Ascending aorta (tissue), 2 donors: ENCODE measurements around the gene SYT8. TPM values are rescaled to one million over a fixed set of nuclear protein-coding genes. Genes with fewer than 3 reads are reported as not detected.

Experiments used
- DNase-seq, 2 donors: peaks; one replicate each; pipeline ENCODE4 v3.0.0-alpha.2; 2019; ENCODE audit warnings: low spot score in 2 of 2
- H3K27ac ChIP-seq, 2 donors: fragments of 200-600 bp; sonication (generic); one replicate each; pipeline ENCODE4 v1.5.1; 2016 to 2017; ENCODE audit warnings: mild to moderate bottlenecking in 1 of 2
- H3K27me3 ChIP-seq: fragments of 200-600 bp; sonication (generic); one replicate; pipeline ENCODE4 v1.5.1; 2017
- H3K36me3 ChIP-seq, 2 donors: fragments of 200-600 bp; sonication (generic); one replicate each; pipeline ENCODE4 v1.5.1; 2016
- H3K4me1 ChIP-seq, 2 donors: fragments of 200-600 bp; sonication (generic); one replicate each; pipeline ENCODE4 v1.5.1; 2016 to 2017; ENCODE audit warnings: mild to moderate bottlenecking in 1 of 2
- H3K4me3 ChIP-seq, 2 donors: fragments of 200-600 bp; sonication (generic); one replicate each; pipeline ENCODE4 v1.5.1; 2016 to 2017; ENCODE audit warnings: mild to moderate bottlenecking in 1 of 2
- H3K9me3 ChIP-seq, 2 donors: fragments of 200-600 bp; sonication (generic); one replicate each; pipeline ENCODE4 v1.5.1; 2016
- CTCF ChIP-seq, 3 experiments: fragments of 200-600 bp in 2 of 3; fragments of 450-650 bp in 1 of 3; sonication (generic) in 2 of 3; IDR thresholded peaks; one replicate each; pipeline ENCODE4 v1.5.1; 2016 to 2019; ENCODE audit warnings: antibody characterized with exemption in 3 of 3, mild to moderate bottlenecking in 1 of 3, moderate library complexity in 1 of 3
- intact Hi-C: fragments of 100-400 bp; cut with DNase I; formaldehyde crosslinking; loops from one replicate; pipeline ENCODE4 v1.15.1; 2023
- total RNA-seq: library from RNA; depleted of rRNA; stranded (reverse); fragments of >200 nt; gene quantifications from one replicate; pipeline ENCODE4 v1.1.0, GENCODE V29; 2016

SYT8 gene
- total RNA-seq, 1 donor from 2014 or later, result not detected

- H3K27me3 ChIP-seq, result no peaks in the 10 kb centered on the region
- H3K9me3 ChIP-seq, result no peaks in the 10 kb centered on the region
- TF ChIP-seq CTCF (IDR thresholded peaks at IDR 0.05), result no peak
- no peak overlapping the region for H3K27ac ChIP-seq
- DNase-seq, result no peak
- no peak overlapping the region for H3K4me3 ChIP-seq
- peaks cover 0 to 7% of the 10 kb centered on the region in 2 donors for H3K4me1 ChIP-seq
- intact Hi-C loops, result no loop called here
- no peaks in the 10 kb centered on the region for H3K36me3 ChIP-seq
Measured at GRCh38 chr11:1858576-1858975, 23.8 kb downstream of the SYT8 start.

DNA sequence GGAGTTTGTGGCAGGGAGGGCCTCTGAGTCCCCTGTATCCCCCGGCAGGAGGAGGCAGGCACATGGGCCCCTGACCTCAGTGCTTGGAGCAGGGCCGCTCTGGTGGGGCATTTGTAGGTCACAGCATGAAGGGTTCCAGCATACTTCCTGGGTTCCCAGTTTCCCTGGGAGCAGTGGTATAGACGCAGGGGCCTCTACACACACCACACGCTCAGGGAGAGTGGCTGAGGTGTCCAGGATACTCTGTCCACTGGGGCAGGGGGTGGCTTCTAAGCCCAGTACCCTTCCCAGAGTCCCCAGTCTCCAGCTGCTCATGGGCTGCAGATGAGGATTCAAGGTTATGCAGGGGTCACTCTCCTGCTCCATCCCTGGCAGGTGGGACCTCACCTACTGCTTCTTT is 24.2 kb downstream of the SYT8 start:
- Histone ChIP-seq H3K27me3 (no peaks in the 10 kb centered on the region), H3K4me3 (no peak overlapping the region), H3K4me1 (peaks cover 0 to 11% of the 10 kb centered on the region in 2 donors), H3K27ac (no peak overlapping the region), H3K36me3 (no peaks in the 10 kb centered on the region), H3K9me3 (no peaks in the 10 kb centered on the region)
- intact Hi-C loops, result no loop called here
- TF ChIP-seq CTCF (IDR thresholded peaks at IDR 0.05), result no peak
- DNase-seq, result no peak

DNA sequence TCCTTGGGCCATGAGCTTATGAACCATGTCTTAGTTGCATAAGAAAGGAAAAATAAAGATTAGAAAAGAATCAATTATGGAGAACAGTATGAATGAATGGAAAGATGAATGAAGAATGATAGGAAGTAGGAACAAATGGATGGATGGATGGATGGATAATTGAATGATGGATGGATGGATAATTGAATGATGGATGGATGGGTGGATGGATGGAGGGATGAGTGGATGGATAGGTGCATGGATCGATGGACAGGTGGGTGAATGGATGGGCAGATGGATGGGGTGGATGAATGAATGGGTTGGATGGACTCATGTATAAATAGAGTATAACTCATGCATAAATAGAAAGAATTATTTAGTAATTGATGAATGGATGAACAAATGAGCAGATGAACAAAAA is 25.3 kb downstream of the SYT8 start:
- Histone ChIP-seq H3K27me3 (no peaks in the 10 kb centered on the region), H3K9me3 (no peaks in the 10 kb centered on the region), H3K4me1 (peaks cover 10 to 23% of the 10 kb centered on the region in 2 donors), H3K36me3 (no peaks in the 10 kb centered on the region), H3K27ac (no peak overlapping the region), H3K4me3 (no peak overlapping the region)
- no peak for DNase-seq
- intact Hi-C loops, result loop anchor here (5.0 to 10.0 kb wide), 3 partner anchors 285 to 967 kb away; partner anchors contain the start of gene DUSP8
- TF ChIP-seq CTCF (IDR thresholded peaks at IDR 0.05), result no peak

DNA sequence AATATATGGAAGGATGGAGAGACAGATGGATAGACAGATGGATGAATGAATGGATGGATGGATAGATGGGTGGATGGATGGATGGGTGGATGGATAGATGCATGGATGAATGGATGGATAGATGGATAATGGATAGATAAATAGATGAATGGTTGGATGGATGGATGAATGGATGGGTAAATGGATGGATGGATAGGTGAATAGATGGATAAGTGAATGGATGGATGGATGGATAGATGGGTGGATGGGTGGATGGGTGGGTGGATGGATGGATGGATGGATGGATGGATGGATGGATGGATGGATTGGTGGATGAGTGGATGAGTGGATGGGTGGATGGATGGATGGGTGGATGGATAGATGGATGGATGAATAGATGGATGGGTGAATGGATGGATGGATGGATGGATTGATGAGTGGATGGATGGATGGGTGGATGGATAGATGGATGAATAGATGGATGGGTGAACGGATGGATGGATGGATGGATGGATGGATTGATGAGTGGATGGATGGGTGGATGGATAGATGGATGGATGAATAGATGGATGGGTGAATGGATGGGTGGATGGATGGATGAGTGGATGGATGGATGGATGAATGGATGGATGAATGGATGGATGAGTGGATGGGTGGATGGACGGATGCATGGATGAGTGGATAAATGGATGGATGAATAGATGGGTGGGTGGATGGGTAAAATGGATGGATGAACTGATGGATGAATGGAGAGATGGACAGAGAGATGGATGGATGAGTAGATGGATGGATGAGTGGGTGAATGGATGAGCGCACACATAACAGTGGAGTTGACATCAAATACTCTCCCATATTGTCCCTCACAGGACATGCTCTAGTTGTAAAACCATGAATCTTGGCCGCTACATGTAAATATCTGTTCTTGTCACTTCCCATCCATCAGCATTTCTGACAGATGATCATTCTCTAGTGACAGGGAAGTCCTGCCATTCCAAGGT is 26.9 kb downstream of the SYT8 start:
- Histone ChIP-seq H3K9me3 (no peaks in the 10 kb centered on the region), H3K27me3 (no peaks in the 10 kb centered on the region), H3K4me3 (no peak overlapping the region), H3K4me1 (peaks cover 15 to 34% of the 10 kb centered on the region in 2 donors), H3K36me3 (no peaks in the 10 kb centered on the region), H3K27ac (no peak overlapping the region)
- no peak for TF ChIP-seq CTCF (IDR thresholded peaks at IDR 0.05)
- intact Hi-C loops, result loop anchor here (5.0 to 10.0 kb wide), 3 partner anchors 287 to 966 kb away; partner anchors contain the start of gene DUSP8
- no peak for DNase-seq

- Histone ChIP-seq H3K27ac (peak overlapping the region; percentile 86 to 94), H3K36me3 (no peaks in the 10 kb centered on the region), H3K4me1 (peaks cover 15 to 42% of the 10 kb centered on the region in 2 donors), H3K27me3 (no peaks in the 10 kb centered on the region), H3K9me3 (no peaks in the 10 kb centered on the region), H3K4me3 (no peak overlapping the region)
- DNase-seq, result no peak
- no peak for TF ChIP-seq CTCF (IDR thresholded peaks at IDR 0.05)
- intact Hi-C loops, result loop anchor here (5.0 to 10.0 kb wide), 3 partner anchors 288 to 965 kb away; partner anchors contain the start of gene DUSP8
Measured at GRCh38 chr11:1862588-1863351, 28.0 kb downstream of the SYT8 start.
